HEK293 (cell line): Measurements from ENCODE around the gene METTL1.

Experiments used
- CTCF ChIA-PET: fragments of 350-600 bp; formaldehyde crosslinking; extraction: SDS; loops from one replicate; lab custom pipeline; 2021; ENCODE audit warnings: antibody characterized with exemption; lab: Yijun Ruan, JAX
- POLR2A ChIA-PET: fragments of 300-600 bp; formaldehyde crosslinking; extraction: SDS; loops from one replicate; lab custom pipeline; 2020; ENCODE audit warnings: antibody characterized with exemption, inconsistent platforms; lab: Yijun Ruan, JAX
- H3K27ac ChIP-seq: fragments of 200-500 bp; sonication (Bioruptor generic); 2 replicates; pipeline ENCODE4 v1.5.1; 2014; ENCODE audit warnings: low read depth, low read length, control low read depth, inconsistent platforms; ENCODE audit errors: extremely low read depth
- H3K36me3 ChIP-seq, 2 experiments: fragments of 200-500 bp in 1 of 2; sonication (Bioruptor generic) in 1 of 2; 1 replicate in 1 of 2; 2 replicates in 1 of 2; pipeline ENCODE4 v1.5.1; 2014 to 2017; ENCODE audit warnings: inconsistent platforms in 2 of 2, low read length in 2 of 2; ENCODE audit not compliant: control insufficient read depth in 2 of 2, insufficient read depth in 1 of 2
- H3K4me1 ChIP-seq: fragments of 200-500 bp; sonication (Bioruptor generic); 2 replicates; pipeline ENCODE4 v1.5.1; 2014; ENCODE audit warnings: mild to moderate bottlenecking, low read length, inconsistent platforms; ENCODE audit not compliant: control insufficient read depth, insufficient read depth
- H3K4me3 ChIP-seq: 2 replicates; pipeline ENCODE4 v1.5.1; 2011; ENCODE audit warnings: low read depth, mild to moderate bottlenecking, control low read depth, low read length, moderate library complexity
- H3K9me3 ChIP-seq: fragments of 200-500 bp; sonication (Bioruptor generic); 2 replicates; pipeline ENCODE4 v1.5.1; 2014; ENCODE audit warnings: low read depth, low read length, inconsistent platforms; ENCODE audit not compliant: control insufficient read depth, insufficient read depth
- KLF1 ChIP-seq: fragments of 450-650 bp; formaldehyde crosslinking; IDR thresholded peaks from 2 replicates; pipeline ENCODE4 v1.5.1; 2016; ENCODE audit warnings: missing biosample characterization, missing genetic modification characterization
- KLF8 ChIP-seq: fragments of 450-650 bp; formaldehyde crosslinking; IDR thresholded peaks from 2 replicates; pipeline ENCODE4 v1.5.1; 2016; ENCODE audit warnings: missing biosample characterization, missing genetic modification characterization
- SP7 ChIP-seq: fragments of 450-650 bp; formaldehyde crosslinking; IDR thresholded peaks from 2 replicates; pipeline ENCODE4 v1.5.1; 2016; ENCODE audit warnings: missing biosample characterization, missing genetic modification characterization
- ZBTB11 ChIP-seq: fragments of 450-650 bp; formaldehyde crosslinking; conservative IDR thresholded peaks from 2 replicates; pipeline ENCODE4 v1.5.1; 2016; ENCODE audit warnings: low read depth, missing biosample characterization, missing genetic modification characterization
- ZBTB20 ChIP-seq: fragments of 450-650 bp; formaldehyde crosslinking; IDR thresholded peaks from 2 replicates; pipeline ENCODE4 v1.5.1; 2016; ENCODE audit warnings: missing biosample characterization, missing genetic modification characterization
- ZBTB26 ChIP-seq: fragments of 450-650 bp; formaldehyde crosslinking; optimal IDR thresholded peaks from 2 replicates; pipeline ENCODE3; 2016; ENCODE audit warnings: missing biosample characterization, mild to moderate bottlenecking, missing genetic modification characterization
- ZBTB48 ChIP-seq: fragments of 450-650 bp; formaldehyde crosslinking; IDR thresholded peaks from 2 replicates; pipeline ENCODE4 v1.5.1; 2016; ENCODE audit warnings: missing biosample characterization, missing genetic modification characterization
- ZBTB7A ChIP-seq: fragments of 450-650 bp; formaldehyde crosslinking; IDR thresholded peaks from 2 replicates; pipeline ENCODE4 v1.5.1; 2016; ENCODE audit warnings: low read depth, missing biosample characterization, missing genetic modification characterization
- ZBTB8A ChIP-seq: fragments of 450-650 bp; formaldehyde crosslinking; IDR thresholded peaks from 2 replicates; pipeline ENCODE4 v1.5.1; 2016; ENCODE audit warnings: missing biosample characterization, missing genetic modification characterization
- ZEB2 ChIP-seq: fragments of 450-650 bp; formaldehyde crosslinking; IDR thresholded peaks from 2 replicates; pipeline ENCODE4 v1.5.1; 2016; ENCODE audit warnings: missing biosample characterization, missing genetic modification characterization
- ZNF335 ChIP-seq: fragments of 450-650 bp; formaldehyde crosslinking; conservative IDR thresholded peaks from 2 replicates; pipeline ENCODE4 v1.5.1; 2016; ENCODE audit warnings: missing biosample characterization, missing genetic modification characterization
- ZNF341 ChIP-seq: fragments of 450-650 bp; formaldehyde crosslinking; IDR thresholded peaks from 2 replicates; pipeline ENCODE4; 2016; ENCODE audit warnings: low read depth, missing biosample characterization, missing genetic modification characterization
- ZNF391 ChIP-seq: fragments of 450-650 bp; formaldehyde crosslinking; IDR thresholded peaks from 2 replicates; pipeline ENCODE4 v1.5.1; 2016; ENCODE audit warnings: low read depth, missing biosample characterization, missing genetic modification characterization, borderline replicate concordance
- ZNF394 ChIP-seq: fragments of 450-650 bp; formaldehyde crosslinking; IDR thresholded peaks from 2 replicates; pipeline ENCODE4 v1.5.1; 2016; ENCODE audit warnings: missing biosample characterization, missing genetic modification characterization, mild to moderate bottlenecking, moderate library complexity, borderline replicate concordance
- ZNF529 ChIP-seq: fragments of 450-650 bp; formaldehyde crosslinking; IDR thresholded peaks from 2 replicates; pipeline ENCODE4 v1.5.1; 2017; ENCODE audit warnings: missing genetic modification characterization, missing biosample characterization; ENCODE audit not compliant: insufficient replicate concordance
- ZNF561 ChIP-seq: fragments of 450-650 bp; IDR thresholded peaks from 2 replicates; pipeline ENCODE4 v1.5.1; 2018; ENCODE audit warnings: missing biosample characterization, missing genetic modification characterization, borderline replicate concordance
- ZNF600 ChIP-seq: fragments of 450-650 bp; formaldehyde crosslinking; IDR thresholded peaks from 2 replicates; pipeline ENCODE4 v1.5.1; 2016; ENCODE audit warnings: missing biosample characterization, missing genetic modification characterization
- ZNF645 ChIP-seq: fragments of 450-650 bp; formaldehyde crosslinking; IDR thresholded peaks from 2 replicates; pipeline ENCODE4; 2016; ENCODE audit warnings: missing biosample characterization, missing genetic modification characterization
- ZNF843 ChIP-seq: fragments of 450-650 bp; formaldehyde crosslinking; IDR thresholded peaks from 2 replicates; pipeline ENCODE4 v1.5.1; 2016; ENCODE audit warnings: missing biosample characterization, missing genetic modification characterization
- TF ChIP-seq, protein P1 (sequence below): fragments of 450-650 bp; formaldehyde crosslinking; IDR thresholded peaks from 2 replicates; pipeline ENCODE4 v1.5.1; 2016; ENCODE audit warnings: missing biosample characterization, missing genetic modification characterization, borderline replicate concordance
- TF ChIP-seq, protein P2 (sequence below): fragments of 450-650 bp; formaldehyde crosslinking; IDR thresholded peaks from 2 replicates; pipeline ENCODE4 v1.5.1; 2016; ENCODE audit warnings: missing biosample characterization, missing genetic modification characterization

METTL1 gene

GRCh38 chr12:57755454-57756372 is 16.2 kb downstream of the METTL1 start:
- CTCF ChIA-PET, result interaction anchor here (0.6 to 2.4 kb wide), 8 partner anchors 10 to 151 kb away, joined by 3 to 26 read pairs (median 4); partner anchors contain the start of genes CYP27B1, EEF1AKMT3 and METTL1
- Histone ChIP-seq H3K27ac (peak overlapping the region; percentile 69; the same call in 1 of the 2 replicates), H3K4me3 (peak overlapping the region; percentile 63), H3K4me1 (peaks cover 16% of the 10 kb centered on the region), H3K9me3 (no peaks in the 10 kb centered on the region), H3K36me3 (peaks cover 10 to 45% of the 10 kb centered on the region in 2 experiments)
- POLR2A ChIA-PET, result interaction anchor here (0.7 to 2.0 kb wide), 4 partner anchors 8 to 16 kb away, joined by 3 to 8 read pairs (median 5); partner anchors contain the start of genes CYP27B1, EEF1AKMT3, METTL1 and TSPAN31
- TF ChIP-seq ZNF341 (peak; percentile 65), ZBTB8A (peak; percentile 81), ZBTB7A (tag by site-specific recombination) (0 out of 2 replicates have a peak, but pooled peaks have one; percentile 22), ZNF529 (tag by site-specific recombination) (no peak), ZNF394 (tag by site-specific recombination) (no peak), ZNF843 (tag by site-specific recombination) (no peak), ZNF645 (tag by site-specific recombination) (no peak), ZNF600 (tag by site-specific recombination) (peak; percentile 78), KLF1 (tag by site-specific recombination) (peak; percentile 93), KLF8 (peak; percentile 49; the same call in 1 of the 2 replicates), ZEB2 (tag by site-specific recombination) (0 out of 2 replicates have a peak, but pooled peaks have one; percentile 18), ZBTB48 (tag by site-specific recombination) (0 out of 2 replicates have a peak, but pooled peaks have one; percentile 24), ZBTB20 (tag by site-specific recombination) (peak; percentile 74; the same call in 1 of the 2 replicates), ZNF561 (peak; percentile 42; the same call in 1 of the 2 replicates), ZBTB11 (tag by site-specific recombination) (0 out of 2 replicates have a peak, but pooled peaks have one; percentile 22), ZNF335 (tag by site-specific recombination) (peak; percentile 58; the same call in 1 of the 2 replicates), ZBTB26 (tag by site-specific recombination) (peak; percentile 82), SP7 (tag by site-specific recombination) (0 out of 2 replicates have a peak, but pooled peaks have one; percentile 19), ZNF391 (tag by site-specific recombination) (no peak)
- TF ChIP-seq, protein P1, sequence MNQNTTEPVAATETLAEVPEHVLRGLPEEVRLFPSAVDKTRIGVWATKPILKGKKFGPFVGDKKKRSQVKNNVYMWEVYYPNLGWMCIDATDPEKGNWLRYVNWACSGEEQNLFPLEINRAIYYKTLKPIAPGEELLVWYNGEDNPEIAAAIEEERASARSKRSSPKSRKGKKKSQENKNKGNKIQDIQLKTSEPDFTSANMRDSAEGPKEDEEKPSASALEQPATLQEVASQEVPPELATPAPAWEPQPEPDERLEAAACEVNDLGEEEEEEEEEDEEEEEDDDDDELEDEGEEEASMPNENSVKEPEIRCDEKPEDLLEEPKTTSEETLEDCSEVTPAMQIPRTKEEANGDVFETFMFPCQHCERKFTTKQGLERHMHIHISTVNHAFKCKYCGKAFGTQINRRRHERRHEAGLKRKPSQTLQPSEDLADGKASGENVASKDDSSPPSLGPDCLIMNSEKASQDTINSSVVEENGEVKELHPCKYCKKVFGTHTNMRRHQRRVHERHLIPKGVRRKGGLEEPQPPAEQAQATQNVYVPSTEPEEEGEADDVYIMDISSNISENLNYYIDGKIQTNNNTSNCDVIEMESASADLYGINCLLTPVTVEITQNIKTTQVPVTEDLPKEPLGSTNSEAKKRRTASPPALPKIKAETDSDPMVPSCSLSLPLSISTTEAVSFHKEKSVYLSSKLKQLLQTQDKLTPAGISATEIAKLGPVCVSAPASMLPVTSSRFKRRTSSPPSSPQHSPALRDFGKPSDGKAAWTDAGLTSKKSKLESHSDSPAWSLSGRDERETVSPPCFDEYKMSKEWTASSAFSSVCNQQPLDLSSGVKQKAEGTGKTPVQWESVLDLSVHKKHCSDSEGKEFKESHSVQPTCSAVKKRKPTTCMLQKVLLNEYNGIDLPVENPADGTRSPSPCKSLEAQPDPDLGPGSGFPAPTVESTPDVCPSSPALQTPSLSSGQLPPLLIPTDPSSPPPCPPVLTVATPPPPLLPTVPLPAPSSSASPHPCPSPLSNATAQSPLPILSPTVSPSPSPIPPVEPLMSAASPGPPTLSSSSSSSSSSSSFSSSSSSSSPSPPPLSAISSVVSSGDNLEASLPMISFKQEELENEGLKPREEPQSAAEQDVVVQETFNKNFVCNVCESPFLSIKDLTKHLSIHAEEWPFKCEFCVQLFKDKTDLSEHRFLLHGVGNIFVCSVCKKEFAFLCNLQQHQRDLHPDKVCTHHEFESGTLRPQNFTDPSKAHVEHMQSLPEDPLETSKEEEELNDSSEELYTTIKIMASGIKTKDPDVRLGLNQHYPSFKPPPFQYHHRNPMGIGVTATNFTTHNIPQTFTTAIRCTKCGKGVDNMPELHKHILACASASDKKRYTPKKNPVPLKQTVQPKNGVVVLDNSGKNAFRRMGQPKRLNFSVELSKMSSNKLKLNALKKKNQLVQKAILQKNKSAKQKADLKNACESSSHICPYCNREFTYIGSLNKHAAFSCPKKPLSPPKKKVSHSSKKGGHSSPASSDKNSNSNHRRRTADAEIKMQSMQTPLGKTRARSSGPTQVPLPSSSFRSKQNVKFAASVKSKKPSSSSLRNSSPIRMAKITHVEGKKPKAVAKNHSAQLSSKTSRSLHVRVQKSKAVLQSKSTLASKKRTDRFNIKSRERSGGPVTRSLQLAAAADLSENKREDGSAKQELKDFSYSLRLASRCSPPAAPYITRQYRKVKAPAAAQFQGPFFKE (tag by site-specific recombination), result no peak
- TF ChIP-seq, protein P2, sequence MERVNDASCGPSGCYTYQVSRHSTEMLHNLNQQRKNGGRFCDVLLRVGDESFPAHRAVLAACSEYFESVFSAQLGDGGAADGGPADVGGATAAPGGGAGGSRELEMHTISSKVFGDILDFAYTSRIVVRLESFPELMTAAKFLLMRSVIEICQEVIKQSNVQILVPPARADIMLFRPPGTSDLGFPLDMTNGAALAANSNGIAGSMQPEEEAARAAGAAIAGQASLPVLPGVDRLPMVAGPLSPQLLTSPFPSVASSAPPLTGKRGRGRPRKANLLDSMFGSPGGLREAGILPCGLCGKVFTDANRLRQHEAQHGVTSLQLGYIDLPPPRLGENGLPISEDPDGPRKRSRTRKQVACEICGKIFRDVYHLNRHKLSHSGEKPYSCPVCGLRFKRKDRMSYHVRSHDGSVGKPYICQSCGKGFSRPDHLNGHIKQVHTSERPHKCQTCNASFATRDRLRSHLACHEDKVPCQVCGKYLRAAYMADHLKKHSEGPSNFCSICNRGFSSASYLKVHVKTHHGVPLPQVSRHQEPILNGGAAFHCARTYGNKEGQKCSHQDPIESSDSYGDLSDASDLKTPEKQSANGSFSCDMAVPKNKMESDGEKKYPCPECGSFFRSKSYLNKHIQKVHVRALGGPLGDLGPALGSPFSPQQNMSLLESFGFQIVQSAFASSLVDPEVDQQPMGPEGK (tag by site-specific recombination), result peak; percentile 58
